B cell (primary cell): ENCODE results near the gene SUSD3. TPM values are rescaled to one million over a fixed set of nuclear protein-coding genes. Genes with fewer than 3 reads are reported as not detected.
A peak's percentile ranks its signal among the peaks of the same experiment; 100 is the strongest.

Source experiments
- ATAC-seq: fragments of 200-7000 bp; cut with Tn5 transposase; one replicate; pipeline ENCODE4 v1.10.0; 2021; ENCODE audit warnings: low read depth, mild to moderate bottlenecking, moderate number of reproducible peaks, moderate library complexity
- CTCF ChIA-PET: fragments of 350-600 bp; sonication (Branson Sonifier 250); formaldehyde crosslinking; loops from one replicate; lab custom pipeline; 2021; ENCODE audit warnings: antibody characterized with exemption, inconsistent platforms; lab: Charles Lee
- POLR2A ChIA-PET: fragments of 350-600 bp; sonication (Branson Sonifier 250); formaldehyde crosslinking; loops from one replicate; lab custom pipeline; 2021; ENCODE audit warnings: antibody characterized with exemption; lab: Charles Lee
- DNase-seq: peaks from one replicate; pipeline ENCODE4 v3.0.0; 2013
- H2AFZ ChIP-seq: 2 replicates; pipeline ENCODE4 v1.6.1; 2012; ENCODE audit warnings: mild to moderate bottlenecking, low read depth, low read length; ENCODE audit not compliant: insufficient read depth, poor library complexity, severe bottlenecking
- H3K27ac ChIP-seq, 2 donors: 1 replicate in 1 of 2; 2 replicates in 1 of 2; pipeline ENCODE4 v1.5.1; 2012 to 2013; ENCODE audit warnings: low read length in 2 of 2, mild to moderate bottlenecking in 2 of 2, moderate library complexity in 1 of 2
- H3K27me3 ChIP-seq, 4 experiments: fragments of 200-600 bp in 1 of 4; sonication (generic) in 1 of 4; replicated peaks in 1 of 4; 1 replicate in 2 of 4; 2 replicates in 2 of 4; pipeline versions ENCODE4 v1.6.1 to v1.7.0; 2013 to 2016; ENCODE audit warnings: low read length in 3 of 4, mild to moderate bottlenecking in 2 of 4, mixed read lengths in 1 of 4, moderate library complexity in 1 of 4; ENCODE audit not compliant: insufficient read depth in 4 of 4, control insufficient read depth in 3 of 4; ENCODE audit errors: control extremely low read depth in 1 of 4
- H3K36me3 ChIP-seq, 2 experiments: replicated peaks in 1 of 2; 1 replicate in 1 of 2; 2 replicates in 1 of 2; pipeline versions ENCODE4 v1.6.1 to v1.7.1; 2013; ENCODE audit warnings: low read length in 1 of 2; ENCODE audit not compliant: insufficient read depth in 2 of 2, control insufficient read depth in 1 of 2; ENCODE audit errors: control extremely low read depth in 1 of 2, extremely low read depth in 1 of 2
- H3K4me1 ChIP-seq, 2 donors: fragments of 200-600 bp in 1 of 2; sonication (generic) in 1 of 2; 1 replicate in 1 of 2; 2 replicates in 1 of 2; pipeline versions ENCODE4 v1.5.1 to v1.6.1; 2013 to 2017; ENCODE audit warnings: low read length in 2 of 2; ENCODE audit not compliant: control insufficient read depth in 2 of 2, insufficient read depth in 2 of 2
- H3K4me2 ChIP-seq: replicated peaks from 2 replicates; pipeline ENCODE3; 2012; ENCODE audit warnings: mild to moderate bottlenecking, low read depth, low read length; ENCODE audit not compliant: poor library complexity, severe bottlenecking
- H3K4me3 ChIP-seq, 5 experiments: fragments of 200-600 bp in 1 of 5; sonication (generic) in 1 of 5; 1 replicate in 3 of 5; 2 replicates in 2 of 5; pipeline versions ENCODE4 v1.5.1 to v1.7.0; 2011 to 2016; ENCODE audit warnings: low read length in 4 of 5, mild to moderate bottlenecking in 4 of 5, low read depth in 2 of 5, control low read depth in 1 of 5, moderate library complexity in 1 of 5; ENCODE audit not compliant: insufficient read depth in 1 of 5; ENCODE audit errors: control extremely low read depth in 1 of 5, extremely low read depth in 1 of 5
- H3K79me2 ChIP-seq: fragments of 200-600 bp; sonication (generic); one replicate; pipeline ENCODE4 v1.6.0; 2016; ENCODE audit warnings: low read length; ENCODE audit not compliant: control insufficient read depth, insufficient read depth
- H3K9ac ChIP-seq: fragments of 200-600 bp; sonication (generic); 2 replicates; pipeline ENCODE4 v1.6.1; 2017; ENCODE audit warnings: mild to moderate bottlenecking, low read length, moderate library complexity
- H3K9me3 ChIP-seq, 3 donors: one replicate each; pipeline versions ENCODE4 v1.6.1 to v1.7.1; 2013; ENCODE audit warnings: low read length in 2 of 3; ENCODE audit not compliant: control insufficient read depth in 2 of 3, insufficient read depth in 1 of 3; ENCODE audit errors: control extremely low read depth in 1 of 3
- H4K20me1 ChIP-seq: 2 replicates; pipeline ENCODE4 v1.6.0; 2012; ENCODE audit warnings: mild to moderate bottlenecking, low read length; ENCODE audit not compliant: insufficient read depth, control insufficient read depth, poor library complexity, severe bottlenecking
- H3K27ac Mint-ChIP-seq: one replicate; pipeline ENCODE4 v1.8.0; 2021; ENCODE audit warnings: mixed read lengths
- H3K27me3 Mint-ChIP-seq: one replicate; pipeline ENCODE4 v1.8.0; 2021; ENCODE audit warnings: mixed read lengths
- H3K4me1 Mint-ChIP-seq: one replicate; pipeline ENCODE4 v1.8.0; 2021; ENCODE audit warnings: mixed read lengths
- H3K4me3 Mint-ChIP-seq: one replicate; pipeline ENCODE4 v1.8.0; 2021; ENCODE audit warnings: mixed read lengths
- H3K9me3 Mint-ChIP-seq: one replicate; pipeline ENCODE4 v1.8.0; 2022; ENCODE audit warnings: mixed read lengths; ENCODE audit not compliant: insufficient read depth
- CTCF ChIP-seq: fragments of 200-600 bp; IDR thresholded peaks from one replicate; pipeline ENCODE4 v1.8.0; 2022; ENCODE audit warnings: antibody characterized with exemption, mild to moderate bottlenecking
- EZH2 ChIP-seq: IDR thresholded peaks from 2 replicates; pipeline ENCODE4 v1.6.1; 2012; ENCODE audit warnings: borderline replicate concordance, low read depth, mild to moderate bottlenecking, moderate library complexity, low read length; ENCODE audit not compliant: insufficient read depth, poor library complexity, severe bottlenecking
- WGBS: methylation state at CpG from one replicate; pipeline ENCODE4 v1.1.5; 2013; ENCODE audit warnings: missing lambda C conversion rate; ENCODE audit not compliant: insufficient coverage; 5-methylcytosine and 5-hydroxymethylcytosine counted together
- intact Hi-C: fragments of 100-400 bp; cut with micrococcal nuclease; formaldehyde crosslinking; loops from one replicate; pipeline ENCODE4 v1.10.0; 2022
- polyA plus RNA-seq: library from polyadenylated mRNA; depleted of rRNA; stranded (reverse); fragments of >200 nt; gene quantifications from 2 replicates; pipeline ENCODE4 v1.2.3, GENCODE V29; 2012
- total RNA-seq, 2 donors: library from RNA; stranded (reverse); fragments of 120-200 nt in 1 of 2; gene quantifications; 1 replicate in 1 of 2; 2 replicates in 1 of 2; pipeline versions ENCODE4 v1.2.3 to v1.2.4, GENCODE V29; 2013 to 2022

The SUSD3 gene
- total and polyA plus RNA-seq, 2 donors (not counting 1 experiment from before 2014, with no cell fraction given), result 41.0 to 85.0 TPM

DNA sequence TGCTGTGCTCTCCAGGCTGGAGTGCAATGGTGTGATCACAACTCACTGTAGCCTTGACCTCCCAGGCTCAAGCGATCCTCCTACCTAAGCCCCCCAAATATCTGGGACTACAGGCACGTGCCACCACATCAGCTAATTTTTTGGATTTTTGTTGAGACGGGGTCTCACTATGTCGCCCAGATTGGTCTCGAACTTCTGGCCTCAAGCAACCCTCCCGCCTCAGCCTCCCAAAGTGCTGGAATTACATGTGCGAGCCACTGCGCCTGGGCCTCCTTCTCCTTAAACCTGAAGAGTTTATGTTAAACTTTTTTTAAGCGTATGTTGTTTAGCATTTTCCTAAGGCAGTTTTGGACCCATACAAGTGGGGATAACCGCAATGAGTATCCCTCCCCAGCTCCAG is 30.8 kb upstream of the SUSD3 start:
- 94% methylated on average over 5 of the region's 10 CpGs for WGBS
- Mint-ChIP-seq H3K27ac (peak overlapping the region; percentile 95), H3K4me3 (peak overlapping the region; percentile 85), H3K9me3 (no peaks in the 10 kb centered on the region), H3K27me3 (no peaks in the 10 kb centered on the region), H3K4me1 (peaks cover 61% of the 10 kb centered on the region)
- H3K9me3 ChIP-seq, result no peaks in the 10 kb centered on the region
- H3K4me1 ChIP-seq, result peaks cover 30 to 44% of the 10 kb centered on the region in 2 donors
- H3K36me3 ChIP-seq, result peaks cover 0 to 78% of the 10 kb centered on the region in 2 experiments
- TF ChIP-seq EZH2 (no peak), CTCF (no peak)
- peak overlapping the region; percentile 73 for H3K4me2 ChIP-seq
- no peak overlapping the region for H3K4me3 ChIP-seq
- no peak for DNase-seq
- ChIA-PET POLR2A (interaction anchor here (0.6 to 2.7 kb wide), 8 partner anchors 14 to 298 kb away, joined by 3 to 27 read pairs (median 6); no protein-coding TSS in a partner anchor), CTCF (interaction anchor here (0.6 to 2.6 kb wide), 9 partner anchors 24 to 275 kb away, joined by 3 to 14 read pairs (median 6); no protein-coding TSS in a partner anchor)
- H3K27me3 ChIP-seq, result no peaks in the 10 kb centered on the region
- intact Hi-C loops, result loop anchor here (1.0 kb wide), 3 partner anchors 31 to 82 kb away; partner anchors contain the start of genes CARD19 and SUSD3
- peaks cover 5% of the 10 kb centered on the region for H4K20me1 ChIP-seq
- peak overlapping the region; percentile 70 to 72 for H3K27ac ChIP-seq
- peaks cover 8% of the 10 kb centered on the region for H3K79me2 ChIP-seq
- H2AFZ ChIP-seq, result no peak overlapping the region
- no peak for ATAC-seq
- H3K9ac ChIP-seq, result peak overlapping the region; percentile 47

- TF ChIP-seq EZH2 (no peak), CTCF (no peak)
- Histone ChIP-seq H3K4me2 (peak overlapping the region; percentile 73), H3K27me3 (no peaks in the 10 kb centered on the region), H3K4me1 (peaks cover 33 to 49% of the 10 kb centered on the region in 2 donors), H3K9me3 (no peaks in the 10 kb centered on the region), H2AFZ (no peak overlapping the region), H3K9ac (peak overlapping the region; percentile 47), H3K27ac (peak overlapping the region; percentile 70 to 72), H4K20me1 (peaks cover 5% of the 10 kb centered on the region), H3K4me3 (peak overlapping the region in 4 of 5 experiments; percentile 4 to 38 (median 22)), H3K79me2 (peaks cover 8% of the 10 kb centered on the region), H3K36me3 (peaks cover 0 to 75% of the 10 kb centered on the region in 2 experiments)
- peak; percentile 81 for DNase-seq
- Mint-ChIP-seq H3K4me1 (peaks cover 61% of the 10 kb centered on the region), H3K9me3 (no peaks in the 10 kb centered on the region), H3K27me3 (no peaks in the 10 kb centered on the region), H3K27ac (peak overlapping the region; percentile 95), H3K4me3 (peak overlapping the region; percentile 85)
- intact Hi-C loops, result loop anchor here (1.0 kb wide), 3 partner anchors 30 to 81 kb away; partner anchors contain the start of genes CARD19 and SUSD3
- ATAC-seq, result peak; percentile 91
- ChIA-PET POLR2A (interaction anchor here (0.7 to 2.7 kb wide), 7 partner anchors 13 to 231 kb away, joined by 3 to 27 read pairs (median 7); no protein-coding TSS in a partner anchor), CTCF (interaction anchor here (0.6 to 2.6 kb wide), 8 partner anchors 25 to 274 kb away, joined by 3 to 14 read pairs (median 6); no protein-coding TSS in a partner anchor)
- 0% methylated on average over 4 of the region's 6 CpGs for WGBS
Measured at GRCh38 chr9:93028448-93029006, 30.0 kb upstream of the SUSD3 start.
